Esophagus squamous epithelium (tissue), 5 donors: ENCODE measurements around the gene RASGRF1. TPM values are rescaled to one million over a fixed set of nuclear protein-coding genes. Genes with fewer than 3 reads are reported as not detected.

Source experiments
- DNase-seq: peaks from one replicate; lab custom pipeline; 2025; lab: John Stamatoyannopoulos, UW
- H3K27ac ChIP-seq, 4 donors: fragments of 200-600 bp; sonication (generic); one replicate each; pipeline ENCODE4 v1.5.1; 2016 to 2019; ENCODE audit warnings: mild to moderate bottlenecking in 1 of 4
- H3K27me3 ChIP-seq, 4 donors: fragments of 200-600 bp; sonication (generic); 1 replicate in 3 of 4; 2 replicates in 1 of 4; pipeline versions ENCODE4 v1.5.1 to v1.6.0; 2017 to 2021; ENCODE audit warnings: antibody characterized with exemption in 1 of 4
- H3K36me3 ChIP-seq, 3 donors: fragments of 200-600 bp; sonication (generic); one replicate each; pipeline ENCODE4 v1.5.1; 2016 to 2019
- H3K4me1 ChIP-seq, 3 donors: fragments of 200-600 bp; sonication (generic); one replicate each; pipeline ENCODE4 v1.5.1; 2017 to 2019
- H3K4me3 ChIP-seq, 4 donors: fragments of 200-600 bp; sonication (generic); 1 replicate in 3 of 4; 2 replicates in 1 of 4; pipeline ENCODE4 v1.5.1; 2016 to 2019; ENCODE audit warnings: mild to moderate bottlenecking in 2 of 4, moderate library complexity in 1 of 4
- H3K9me3 ChIP-seq, 3 donors: fragments of 200-600 bp; sonication (generic); one replicate each; pipeline ENCODE4 v1.5.1; 2016 to 2019
- CTCF ChIP-seq, 6 experiments: fragments of 450-650 bp in 4 of 6; fragments of 200-600 bp in 2 of 6; sonication (generic) in 2 of 6; IDR thresholded peaks; one replicate each; pipeline ENCODE4 v1.5.1; 2016 to 2019; ENCODE audit warnings: antibody characterized with exemption in 6 of 6, mild to moderate bottlenecking in 4 of 6, moderate library complexity in 4 of 6
- POLR2A ChIP-seq, 4 donors: fragments of 450-650 bp; IDR thresholded peaks; one replicate each; pipeline ENCODE4 v1.6.1; 2017; ENCODE audit warnings: antibody characterized with exemption in 4 of 4, mild to moderate bottlenecking in 4 of 4, moderate library complexity in 3 of 4
- WGBS, 2 donors: methylation state at CpG; one replicate each; pipeline ENCODE4 v1.1.5; 2018; 5-methylcytosine and 5-hydroxymethylcytosine counted together
- intact Hi-C: fragments of 100-400 bp; cut with DNase I; formaldehyde crosslinking; loops from one replicate; pipeline ENCODE4 v1.15.0; 2022
- total RNA-seq, 4 donors: library from RNA; depleted of rRNA; stranded (reverse); fragments of >200 nt; gene quantifications; one replicate each; pipeline ENCODE4 v1.1.0, GENCODE V29; 2016
- donor health status: DM: yes; HTN: yes; CAD: no.

RASGRF1 gene
- total RNA-seq, 4 donors from 2014 or later: 0.23 TPM; not detected in 3

GRCh38 chr15:79065361-79065705 lies 25.2 kb downstream of the RASGRF1 start:
- intact Hi-C loops: no loop called here
- H3K27ac ChIP-seq: no peak overlapping the region
- no peaks in the 10 kb centered on the region for H3K9me3 ChIP-seq
- no peak overlapping the region for H3K4me3 ChIP-seq
- 51 to 59% methylated on average over 5 of the region's 5 CpGs for WGBS, 2 donors
- TF ChIP-seq POLR2A (IDR thresholded peaks at IDR 0.05) (no peak), CTCF (IDR thresholded peaks at IDR 0.05) (no peak)
- no peaks in the 10 kb centered on the region for H3K4me1 ChIP-seq
- no peaks in the 10 kb centered on the region for H3K36me3 ChIP-seq
- no peaks in the 10 kb centered on the region for H3K27me3 ChIP-seq
- no peak for DNase-seq

DNA sequence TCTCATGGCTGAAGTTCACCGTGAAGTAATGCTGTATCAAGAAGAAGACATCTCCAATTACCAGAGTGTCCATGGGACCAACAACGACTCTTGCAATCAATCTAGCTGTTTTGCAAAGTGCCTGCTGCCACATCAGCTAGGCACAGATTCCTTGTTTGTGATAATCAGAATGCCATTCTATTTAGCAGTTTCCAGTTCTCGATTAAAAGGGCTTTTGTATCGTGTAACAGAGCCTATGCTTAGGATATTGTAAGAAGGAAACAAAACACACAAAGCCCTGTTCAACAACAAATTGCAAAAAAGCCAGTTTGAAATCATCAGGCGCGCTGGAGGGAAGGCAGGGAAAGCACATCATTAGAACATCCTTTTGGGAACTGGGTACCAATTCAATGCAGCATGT lies 26.1 kb downstream of the RASGRF1 start:
- no peaks in the 10 kb centered on the region for H3K4me1 ChIP-seq
- H3K9me3 ChIP-seq: no peaks in the 10 kb centered on the region
- no peak for DNase-seq
- intact Hi-C loops: no loop called here
- no peak for TF ChIP-seq POLR2A (IDR thresholded peaks at IDR 0.05)
- TF ChIP-seq CTCF (IDR thresholded peaks at IDR 0.05): no peak
- H3K27ac ChIP-seq: no peak overlapping the region
- H3K27me3 ChIP-seq: no peaks in the 10 kb centered on the region
- WGBS, 2 donors: 68 to 83% methylated on average over 6 of the region's 6 CpGs
- no peak overlapping the region for H3K4me3 ChIP-seq
- no peaks in the 10 kb centered on the region for H3K36me3 ChIP-seq

DNA sequence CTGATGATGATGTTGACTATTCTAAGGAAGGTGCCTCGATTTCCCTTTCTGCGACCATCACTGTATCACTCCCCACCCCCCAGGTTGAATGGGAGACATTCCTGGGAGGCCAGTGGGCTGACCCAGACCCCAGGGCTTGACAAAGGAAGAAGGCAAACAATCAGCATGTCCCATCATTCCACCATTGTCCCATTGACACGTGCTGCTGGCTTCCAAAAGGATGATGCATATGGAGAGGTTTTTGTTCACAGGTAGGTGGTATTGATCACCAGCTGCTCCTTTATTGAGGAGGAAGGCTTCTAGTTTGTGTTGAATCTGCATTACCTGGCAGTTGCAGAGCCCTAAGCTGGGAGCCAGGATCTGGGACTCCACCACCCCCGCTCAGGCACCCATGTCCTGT lies 30.4 kb downstream of the RASGRF1 start:
- no peak for DNase-seq
- intact Hi-C loops: no loop called here
- TF ChIP-seq POLR2A (IDR thresholded peaks at IDR 0.05): no peak
- no peak for TF ChIP-seq CTCF (IDR thresholded peaks at IDR 0.05)
- H3K27ac ChIP-seq: no peak overlapping the region
- 50 to 56% methylated on average over 3 of the region's 4 CpGs for WGBS, 2 donors
- no peaks in the 10 kb centered on the region for H3K9me3 ChIP-seq
- H3K4me1 ChIP-seq: no peaks in the 10 kb centered on the region
- H3K36me3 ChIP-seq: no peaks in the 10 kb centered on the region
- no peak overlapping the region for H3K4me3 ChIP-seq
- peaks cover 0 to 16% (median 0%) of the 10 kb centered on the region in 4 donors for H3K27me3 ChIP-seq

GRCh38 chr15:79059081-79059572 lies 31.5 kb downstream of the RASGRF1 start:
- Histone ChIP-seq H3K4me3 (no peak overlapping the region), H3K36me3 (no peaks in the 10 kb centered on the region), H3K9me3 (no peaks in the 10 kb centered on the region), H3K27ac (no peak overlapping the region), H3K27me3 (peaks cover 0 to 16% (median 0%) of the 10 kb centered on the region in 4 donors), H3K4me1 (no peaks in the 10 kb centered on the region)
- WGBS, 2 donors: 17% methylated on average over 1 of the region's 1 CpG; no CpG with 5 or more reads in 1 of the 2 donors
- intact Hi-C loops: no loop called here
- no peak for DNase-seq
- no peak for TF ChIP-seq CTCF (IDR thresholded peaks at IDR 0.05)
- no peak for TF ChIP-seq POLR2A (IDR thresholded peaks at IDR 0.05)

GRCh38 chr15:79058260-79058850 lies 32.2 kb downstream of the RASGRF1 start:
- no peak for TF ChIP-seq POLR2A (IDR thresholded peaks at IDR 0.05)
- TF ChIP-seq CTCF (IDR thresholded peaks at IDR 0.05): no peak
- Histone ChIP-seq H3K4me1 (no peaks in the 10 kb centered on the region), H3K9me3 (no peaks in the 10 kb centered on the region), H3K4me3 (no peak overlapping the region), H3K27ac (no peak overlapping the region), H3K27me3 (peaks cover 0 to 16% (median 0%) of the 10 kb centered on the region in 4 donors), H3K36me3 (no peaks in the 10 kb centered on the region)
- intact Hi-C loops: no loop called here
- no peak for DNase-seq
- WGBS, 2 donors: 67 to 76% methylated on average over 13 of the region's 15 CpGs
